SK-N-MC (cell line): ENCODE measurements around the gene LARGE1.

Experiments
- EZH2 ChIP-seq: fragments of 200-600 bp; sonication (generic); IDR thresholded peaks from one replicate; pipeline ENCODE4 v1.6.1; 2017; ENCODE audit warnings: antibody characterized with exemption
- FOXP2 ChIP-seq: optimal IDR thresholded peaks from 2 replicates; pipeline ENCODE3; 2011; ENCODE audit warnings: mild to moderate bottlenecking, moderate library complexity; ENCODE audit not compliant: insufficient read depth; ENCODE audit errors: extremely low read length, control extremely low read depth
- POLR2AphosphoS5 ChIP-seq: IDR thresholded peaks from 2 replicates; pipeline ENCODE4 v1.6.1; 2012; ENCODE audit warnings: mild to moderate bottlenecking, low read depth, low read length, borderline replicate concordance

GRCh38 chr22:33894036-33894435, 26.2 kb downstream of the LARGE1 start:
- TF ChIP-seq POLR2AphosphoS5 (no peak), EZH2 (no peak), FOXP2 (no peak)
